ENCODE measurements around the gene PDE6D. TPM values are rescaled to one million over a fixed set of nuclear protein-coding genes. Genes with fewer than 3 reads are reported as not detected.

Gene PDE6D
- total and polyA plus RNA-seq, 2 experiments from 2014 or later = 35.2 to 55.6 TPM

- no peak for ATAC-seq
- no peak for DNase-seq (ENCODE audit: low spot score)
- H3K27ac Mint-ChIP-seq = no peak overlapping the region
These were observed 35.4 kb upstream of the PDE6D start for GRCh38 chr2:231816327-231817026.

More at GRCh38 chr2:231816327-231817026, 35.4 kb upstream of the PDE6D start:
- Histone ChIP-seq H3K27ac (ENCODE audit: low read depth) (no peak overlapping the region), H3K79me2 (replicated peaks; ENCODE audit: insufficient read depth) (no peaks in the 10 kb centered on the region), H3K36me3 (ENCODE audit: insufficient read depth) (no peaks in the 10 kb centered on the region), H3K9me2 (ENCODE audit: insufficient read depth) (no peaks in the 10 kb centered on the region), H3K4me2 (no peak overlapping the region), H2AFZ (no peak overlapping the region), H3F3A (replicated peaks; ENCODE audit: low read depth) (no peaks in the 10 kb centered on the region), H3K27me3 (ENCODE audit: insufficient read depth) (no peaks in the 10 kb centered on the region), H4K20me1 (replicated peaks; ENCODE audit: insufficient read depth) (no peaks in the 10 kb centered on the region), H3K4me1 (ENCODE audit: insufficient read depth) (no peaks in the 10 kb centered on the region), H3K4me3 (no peak overlapping the region)
- no peak overlapping the region for H3K4me3 Mint-ChIP-seq
- H3K36me3 Mint-ChIP-seq (ENCODE audit: low read depth) = peaks cover 17% of the 10 kb centered on the region
- peaks cover 14% of the 10 kb centered on the region; the same call in 2 of the 3 replicates for H3K9me3 Mint-ChIP-seq
- TF ChIP-seq REST (IDR thresholded peaks at IDR 0.05; ENCODE audit: unreplicated experiment) (no peak), ZNF331 (CRISPR knock-in tag; IDR thresholded peaks at IDR 0.05; ENCODE audit: low read depth) (no peak), EZH2phosphoT487 (IDR thresholded peaks at IDR 0.05; ENCODE audit: unreplicated experiment) (no peak), CTCF (conservative IDR thresholded peaks at IDR 0.05; ENCODE audit: low read depth in 2 of 2) (no peak), ZNF114 (CRISPR knock-in tag; IDR thresholded peaks at IDR 0.05) (no peak), ZNF462 (CRISPR knock-in tag; IDR thresholded peaks at IDR 0.05) (no peak), EZH2 (IDR thresholded peaks at IDR 0.05; ENCODE audit: low read depth, unreplicated experiment) (no peak), POLR2AphosphoS5 (IDR thresholded peaks at IDR 0.05; ENCODE audit: low read depth) (no peak), STAT1 (IDR thresholded peaks at IDR 0.05; ENCODE audit: unreplicated experiment) (no peak), NANOG (IDR thresholded peaks at IDR 0.05; ENCODE audit: borderline replicate concordance) (no peak), ETS1 (IDR thresholded peaks at IDR 0.05) (no peak), CREB1 (CRISPR knock-in tag; IDR thresholded peaks at IDR 0.05; ENCODE audit: low read depth) (no peak), JUNB (IDR thresholded peaks at IDR 0.05; ENCODE audit: unreplicated experiment) (no peak)
- no peaks in the 10 kb centered on the region for H3K27me3 Mint-ChIP-seq (ENCODE audit: insufficient read depth, low read depth, poor library complexity)
- no peaks in the 10 kb centered on the region for H3K4me1 Mint-ChIP-seq

All from GM23338 (cell line).